Measurements from ENCODE around the gene C20orf204.

- no peak for TF ChIP-seq POLR2AphosphoS5 (IDR thresholded peaks at IDR 0.05; ENCODE audit: borderline replicate concordance, low read depth, low read length)
- TF ChIP-seq EZH2 (IDR thresholded peaks at IDR 0.05), result no peak
These were observed 20.6 kb downstream of the C20orf204 start for GRCh38 chr20:64056639-64056888.
